ENCODE data around the gene DUSP22. TPM values are rescaled to one million over a fixed set of nuclear protein-coding genes. Genes with fewer than 3 reads are reported as not detected.

The DUSP22 gene
- total and polyA plus RNA-seq, 2 donors (not counting 1 experiment from before 2014, with no cell fraction given), result 117 to 133 TPM

- Mint-ChIP-seq H3K4me1 (peaks cover 86% of the 10 kb centered on the region), H3K27ac (peak overlapping the region; percentile 82), H3K4me3 (peak overlapping the region; percentile 13), H3K27me3 (no peaks in the 10 kb centered on the region), H3K9me3 (ENCODE audit: insufficient read depth) (peaks cover 2% of the 10 kb centered on the region)
- peaks cover 0 to 27% (median 0%) of the 10 kb centered on the region in 3 donors for H3K9me3 ChIP-seq (ENCODE audit: control extremely low read depth in 1 of 3, control insufficient read depth in 2 of 3, insufficient read depth in 1 of 3, low read length in 2 of 3)
- WGBS (ENCODE audit: insufficient coverage), result 85% methylated on average over 17 of the region's 17 CpGs
- no peak for ATAC-seq (ENCODE audit: low read depth)
- no peak for DNase-seq
- TF ChIP-seq CTCF (IDR thresholded peaks at IDR 0.05), result no peak
- TF ChIP-seq EZH2 (IDR thresholded peaks at IDR 0.05; ENCODE audit: borderline replicate concordance, insufficient read depth, low read depth, low read length, poor library complexity, severe bottlenecking), result no peak
- H2AFZ ChIP-seq (ENCODE audit: insufficient read depth, low read depth, low read length, poor library complexity, severe bottlenecking), result peak overlapping the region; percentile 4
- ChIA-PET CTCF (interaction anchor here (1.2 to 2.9 kb wide), 8 partner anchors 11 to 80 kb away, joined by 3 to 15 read pairs (median 5); partner anchors contain the start of genes DUSP22 and IRF4), POLR2A (interaction anchor here (1.1 to 1.8 kb wide), 3 partner anchors 13 to 80 kb away, joined by 3 to 7 read pairs (median 5); partner anchors contain the start of gene IRF4)
- intact Hi-C loops (cut with micrococcal nuclease), result no loop called here
- H4K20me1 ChIP-seq (ENCODE audit: control insufficient read depth, insufficient read depth, low read length, poor library complexity, severe bottlenecking), result no peaks in the 10 kb centered on the region
- peak overlapping the region in 1 of 5 experiments; percentile 20 for H3K4me3 ChIP-seq (ENCODE audit: control extremely low read depth in 1 of 5, extremely low read depth in 1 of 5, insufficient read depth in 1 of 5, low read depth in 2 of 5, low read length in 4 of 5)
- H3K4me2 ChIP-seq (replicated peaks; ENCODE audit: low read depth, low read length, poor library complexity, severe bottlenecking), result peak overlapping the region; percentile 63
- peaks cover 0 to 32% of the 10 kb centered on the region in 2 experiments for H3K36me3 ChIP-seq (replicated peaks in 1 of 2; ENCODE audit: control extremely low read depth in 1 of 2, control insufficient read depth in 1 of 2, extremely low read depth in 1 of 2, insufficient read depth in 2 of 2, low read length in 1 of 2)
- peaks cover 79% of the 10 kb centered on the region for H3K79me2 ChIP-seq (ENCODE audit: control insufficient read depth, insufficient read depth, low read length)
- peaks cover 64 to 82% of the 10 kb centered on the region in 2 donors for H3K4me1 ChIP-seq (ENCODE audit: control insufficient read depth in 2 of 2, insufficient read depth in 2 of 2, low read length in 2 of 2)
- H3K9ac ChIP-seq (ENCODE audit: low read length), result no peak overlapping the region
- H3K27ac ChIP-seq (ENCODE audit: low read length in 2 of 2), result peak overlapping the region; percentile 63 to 85
- no peaks in the 10 kb centered on the region for H3K27me3 ChIP-seq (replicated peaks in 1 of 4; ENCODE audit: control extremely low read depth in 1 of 4, control insufficient read depth in 3 of 4, insufficient read depth in 4 of 4, low read length in 3 of 4)
Observed at GRCh38 chr6:311679-312220, 19.5 kb downstream of the DUSP22 start.

- Histone ChIP-seq H3K4me1 (ENCODE audit: control insufficient read depth in 2 of 2, insufficient read depth in 2 of 2, low read length in 2 of 2) (peaks cover 77 to 89% of the 10 kb centered on the region in 2 donors), H3K27ac (ENCODE audit: low read length in 2 of 2) (peak overlapping the region; percentile 63 to 85), H3K4me2 (replicated peaks; ENCODE audit: low read depth, low read length, poor library complexity, severe bottlenecking) (peak overlapping the region; percentile 63), H3K27me3 (replicated peaks in 1 of 4; ENCODE audit: control extremely low read depth in 1 of 4, control insufficient read depth in 3 of 4, insufficient read depth in 4 of 4, low read length in 3 of 4) (no peaks in the 10 kb centered on the region), H2AFZ (ENCODE audit: insufficient read depth, low read depth, low read length, poor library complexity, severe bottlenecking) (peak overlapping the region; percentile 39), H4K20me1 (ENCODE audit: control insufficient read depth, insufficient read depth, low read length, poor library complexity, severe bottlenecking) (no peaks in the 10 kb centered on the region), H3K9me3 (ENCODE audit: control extremely low read depth in 1 of 3, control insufficient read depth in 2 of 3, insufficient read depth in 1 of 3, low read length in 2 of 3) (peaks cover 0 to 17% (median 0%) of the 10 kb centered on the region in 3 donors), H3K9ac (ENCODE audit: low read length) (peak overlapping the region; percentile 28), H3K79me2 (ENCODE audit: control insufficient read depth, insufficient read depth, low read length) (peaks cover 74% of the 10 kb centered on the region), H3K36me3 (replicated peaks in 1 of 2; ENCODE audit: control extremely low read depth in 1 of 2, control insufficient read depth in 1 of 2, extremely low read depth in 1 of 2, insufficient read depth in 2 of 2, low read length in 1 of 2) (peaks cover 0 to 20% of the 10 kb centered on the region in 2 experiments), H3K4me3 (ENCODE audit: control extremely low read depth in 1 of 5, extremely low read depth in 1 of 5, insufficient read depth in 1 of 5, low read depth in 2 of 5, low read length in 4 of 5) (peak overlapping the region in 1 of 5 experiments; percentile 20)
- WGBS (ENCODE audit: insufficient coverage), result 29% methylated on average over 2 of the region's 2 CpGs
- no peak for TF ChIP-seq EZH2 (IDR thresholded peaks at IDR 0.05; ENCODE audit: borderline replicate concordance, insufficient read depth, low read depth, low read length, poor library complexity, severe bottlenecking)
- no peak for TF ChIP-seq CTCF (IDR thresholded peaks at IDR 0.05)
- ATAC-seq (ENCODE audit: low read depth), result peak; percentile 83
- DNase-seq, result peak; percentile 88
- POLR2A ChIA-PET, result interaction anchor here (0.7 to 2.2 kb wide), 7 partner anchors 14 to 119 kb away, joined by 3 to 20 read pairs (median 5); partner anchors contain the start of genes DUSP22 and IRF4
- intact Hi-C loops (cut with micrococcal nuclease), result loop anchor here (1.0 kb wide), 1 partner anchor 15 kb away; no protein-coding TSS in a partner anchor
- Mint-ChIP-seq H3K9me3 (ENCODE audit: insufficient read depth) (peaks cover 2% of the 10 kb centered on the region), H3K4me1 (peaks cover 94% of the 10 kb centered on the region), H3K27me3 (no peaks in the 10 kb centered on the region), H3K4me3 (peak overlapping the region; percentile 50), H3K27ac (peak overlapping the region; percentile 82)
- CTCF ChIA-PET, result interaction anchor here (0.8 to 2.9 kb wide), 18 partner anchors 10 to 94 kb away, joined by 3 to 15 read pairs (median 4); partner anchors contain the start of genes DUSP22 and IRF4
Observed at GRCh38 chr6:313087-313486, 20.8 kb downstream of the DUSP22 start.
